SK-N-MC (cell line): Measurements from ENCODE around the gene MAP7.

ENCODE experiments used
- EZH2 ChIP-seq: fragments of 200-600 bp; sonication (generic); IDR thresholded peaks from one replicate; pipeline ENCODE4 v1.6.1; 2017; ENCODE audit warnings: antibody characterized with exemption
- POLR2AphosphoS5 ChIP-seq: IDR thresholded peaks from 2 replicates; pipeline ENCODE4 v1.6.1; 2012; ENCODE audit warnings: mild to moderate bottlenecking, low read depth, low read length, borderline replicate concordance

DNA sequence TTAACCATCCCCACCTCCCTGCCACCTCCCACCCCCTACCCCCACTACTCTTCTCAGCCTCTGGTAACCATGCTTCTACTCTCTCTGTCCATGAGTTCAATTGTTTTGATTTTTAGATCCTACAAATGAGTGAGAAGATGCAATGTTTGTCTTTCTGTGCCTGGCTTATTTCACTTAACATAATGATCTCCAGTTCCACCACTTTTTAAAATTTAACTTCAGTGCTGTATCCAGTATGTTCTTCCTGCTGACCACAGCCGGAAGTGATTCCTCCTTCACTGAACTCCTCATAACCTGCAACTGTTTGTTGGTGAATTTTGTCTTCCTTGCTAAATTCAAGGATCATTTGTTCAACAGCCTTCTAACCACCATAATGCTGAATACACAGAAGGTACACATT is 3.9 kb downstream of the MAP7 start:
- no peak for TF ChIP-seq POLR2AphosphoS5
- no peak for TF ChIP-seq EZH2
